SKM-1 (cell line): ENCODE measurements around the gene RAD21L1.
"Not testable (repeated sequence)": the region's sequence is repeated elsewhere in the genome, so short reads cannot be mapped to it uniquely, and the experiment has no call there.

Source experiments
- DNase-seq: peaks from one replicate; lab custom pipeline; 2025; ENCODE audit not compliant: unreplicated experiment; lab: John Stamatoyannopoulos, UW

The RAD21L1 gene

DNA sequence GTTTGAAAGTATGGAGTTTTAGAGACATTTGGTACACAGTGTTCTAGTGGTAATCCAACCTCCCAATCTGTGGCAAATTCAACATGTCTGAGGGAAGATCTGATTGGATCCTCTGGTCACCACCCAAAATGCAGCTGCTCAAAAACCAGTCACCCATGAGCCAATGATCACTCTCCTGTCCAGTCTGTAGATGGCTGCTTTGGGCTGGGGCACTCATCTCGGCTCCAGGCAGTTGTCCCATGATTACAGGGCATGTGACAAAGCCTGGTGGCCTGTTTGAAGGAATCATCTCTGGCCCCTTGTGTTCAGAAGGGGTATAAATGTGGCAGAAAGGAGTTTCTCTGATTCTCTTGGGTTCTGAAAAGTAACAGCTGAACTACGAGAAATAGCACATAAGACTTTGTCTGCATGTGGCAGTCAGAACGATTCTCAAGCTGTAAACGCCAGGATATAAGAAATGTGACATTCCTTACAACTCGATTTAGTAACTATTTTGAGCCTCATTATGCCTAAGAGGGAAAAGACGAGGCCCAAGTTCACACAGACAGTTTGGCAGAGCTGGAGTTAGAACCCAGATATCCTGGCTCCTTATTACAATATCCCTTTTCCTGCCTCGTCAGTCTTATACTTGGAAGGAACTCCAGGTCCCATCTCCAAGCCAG is 26.5 kb upstream of the RAD21L1 start:
- DNase-seq, result no peak

DNA sequence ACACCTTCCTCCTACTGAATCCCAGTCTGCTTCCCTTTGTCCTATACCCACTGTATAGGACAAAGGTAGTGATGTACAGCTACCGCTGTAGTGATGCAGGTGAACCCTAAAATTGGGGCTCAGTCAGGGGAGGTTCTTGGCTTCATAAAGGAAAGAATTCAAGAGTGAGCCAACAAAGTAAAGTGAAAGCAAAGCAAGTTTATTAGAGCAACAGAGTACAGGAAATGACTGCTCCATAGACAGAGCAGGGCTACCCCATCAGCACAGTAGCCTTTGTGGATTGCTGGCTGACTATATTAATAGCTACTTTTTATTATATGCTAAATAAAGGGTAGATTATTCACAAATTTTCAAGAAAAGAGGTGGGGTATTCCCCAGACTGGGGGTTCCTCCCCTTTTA is 25.9 kb upstream of the RAD21L1 start:
- DNase-seq, result no peak

DNA sequence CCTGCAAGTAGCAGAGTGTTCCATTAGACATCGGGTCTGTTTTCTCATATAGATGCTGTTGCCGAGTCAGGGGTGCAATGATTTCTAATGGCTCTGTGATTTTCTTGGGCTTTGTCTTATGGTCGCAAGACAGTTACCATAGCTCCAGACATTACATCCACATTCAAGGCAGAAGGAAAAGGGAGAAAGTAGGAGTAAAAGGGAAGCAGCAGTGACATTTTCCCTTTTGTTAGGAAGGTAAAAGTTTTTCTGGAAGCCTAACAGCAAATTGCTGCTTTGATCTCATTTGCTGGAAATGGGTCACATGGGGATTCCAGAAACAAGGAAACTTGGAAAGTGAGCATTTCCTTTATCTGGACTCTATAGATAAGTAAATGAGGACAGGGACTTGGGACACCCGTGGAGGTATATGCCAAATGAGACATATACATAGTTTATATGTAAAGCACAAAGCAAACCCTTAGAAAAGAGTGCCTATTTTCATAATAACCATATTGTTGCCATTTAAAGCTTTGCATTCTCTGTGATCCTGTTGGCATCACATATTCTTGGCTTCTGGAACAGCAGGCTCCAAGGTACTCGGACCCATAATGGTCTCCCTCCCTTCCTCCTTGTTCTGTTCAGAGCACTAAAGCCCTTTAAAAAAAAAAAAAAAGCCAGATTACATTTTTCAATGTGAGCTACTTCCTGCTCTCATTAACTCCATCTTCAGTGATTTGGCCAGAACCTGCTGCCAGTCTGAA is 22.9 kb upstream of the RAD21L1 start, which contains the start of gene C20orf202:
Gene C20orf202, plus strand, starts transcription at position 693 of the 743 bp plus-strand sequence. CDS start 132 bp downstream, outside the sequence.
- DNase-seq, result no peak

DNA sequence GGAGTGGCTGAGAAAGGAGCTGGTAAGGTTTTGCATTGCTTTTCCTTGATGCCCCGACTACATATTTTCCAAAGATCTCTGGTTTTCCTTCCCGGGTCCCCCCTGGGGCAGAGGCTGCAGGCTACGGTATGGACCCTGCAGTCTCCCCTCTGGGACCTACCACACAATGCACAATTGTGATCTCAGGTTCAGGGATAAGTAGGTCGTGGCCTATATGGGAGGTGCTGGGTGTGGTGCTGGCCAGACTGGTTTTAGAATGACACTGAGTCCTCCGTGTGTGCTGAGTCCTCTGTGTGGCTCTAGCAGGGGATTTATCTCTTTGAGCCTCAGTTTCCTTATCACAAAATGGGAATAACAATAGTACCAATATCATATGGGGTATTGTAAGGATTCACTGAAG is 22.2 kb upstream of the RAD21L1 start:
- no peak for DNase-seq

DNA sequence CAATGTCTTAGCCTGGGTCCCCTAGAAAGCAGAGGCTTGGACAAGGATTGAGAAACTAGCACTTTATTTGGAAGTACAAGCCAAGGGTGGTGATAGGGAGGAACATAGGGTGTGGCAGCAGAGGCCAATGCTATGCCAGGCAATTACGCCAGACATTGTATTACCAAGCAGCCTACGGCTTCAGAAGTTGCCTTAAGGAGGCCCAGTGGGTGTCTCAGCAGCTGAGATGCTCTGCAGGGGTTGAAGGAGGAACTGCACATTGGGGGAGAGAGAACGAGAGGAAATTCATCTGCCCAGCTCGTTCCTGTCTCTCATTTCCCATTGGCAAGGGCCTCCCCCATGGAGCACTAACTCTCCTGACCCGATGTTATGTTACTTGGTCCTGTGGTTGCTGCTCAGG is 21.7 kb upstream of the RAD21L1 start:
- no peak for DNase-seq

DNA sequence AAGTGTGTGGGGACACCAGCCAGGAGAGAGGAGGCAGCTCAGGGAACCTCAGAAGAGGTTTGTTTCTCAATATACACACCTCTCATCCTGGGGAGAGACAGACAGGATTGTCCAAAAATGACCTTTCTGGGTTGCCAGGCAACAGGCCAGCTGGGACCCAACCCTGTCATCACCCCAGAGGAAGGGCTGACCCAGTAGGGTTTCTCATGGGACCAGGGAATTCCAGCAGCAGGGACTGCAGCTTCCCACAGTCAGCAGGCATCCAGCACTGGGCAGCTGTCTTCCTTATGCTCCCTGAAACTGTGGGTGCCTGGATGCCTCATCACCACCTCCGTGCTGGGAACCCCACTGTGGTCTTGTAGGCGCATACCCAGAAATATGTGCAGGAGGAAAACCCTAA is 21.3 kb upstream of the RAD21L1 start:
- no peak for DNase-seq

DNA sequence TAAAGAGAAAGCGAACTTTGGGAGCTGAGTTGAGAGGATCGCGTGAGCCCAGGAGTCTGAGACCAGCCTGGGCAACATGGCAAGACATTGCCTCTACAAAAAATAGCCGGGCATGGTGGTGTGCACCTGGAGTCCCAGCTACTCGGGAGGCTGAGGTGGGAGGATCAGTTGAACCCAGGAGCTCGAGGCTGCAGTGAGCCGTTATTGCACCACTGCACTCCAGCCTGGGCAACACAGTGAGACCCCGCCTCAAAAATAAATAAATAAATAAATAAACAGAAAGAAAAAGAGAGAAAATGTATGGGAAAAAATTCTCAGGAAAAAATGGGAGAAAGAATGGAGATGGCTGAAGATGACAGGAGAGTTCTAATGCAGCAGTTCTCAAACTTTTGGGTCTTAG is 20.0 kb upstream of the RAD21L1 start:
- DNase-seq, result no peak

DNA sequence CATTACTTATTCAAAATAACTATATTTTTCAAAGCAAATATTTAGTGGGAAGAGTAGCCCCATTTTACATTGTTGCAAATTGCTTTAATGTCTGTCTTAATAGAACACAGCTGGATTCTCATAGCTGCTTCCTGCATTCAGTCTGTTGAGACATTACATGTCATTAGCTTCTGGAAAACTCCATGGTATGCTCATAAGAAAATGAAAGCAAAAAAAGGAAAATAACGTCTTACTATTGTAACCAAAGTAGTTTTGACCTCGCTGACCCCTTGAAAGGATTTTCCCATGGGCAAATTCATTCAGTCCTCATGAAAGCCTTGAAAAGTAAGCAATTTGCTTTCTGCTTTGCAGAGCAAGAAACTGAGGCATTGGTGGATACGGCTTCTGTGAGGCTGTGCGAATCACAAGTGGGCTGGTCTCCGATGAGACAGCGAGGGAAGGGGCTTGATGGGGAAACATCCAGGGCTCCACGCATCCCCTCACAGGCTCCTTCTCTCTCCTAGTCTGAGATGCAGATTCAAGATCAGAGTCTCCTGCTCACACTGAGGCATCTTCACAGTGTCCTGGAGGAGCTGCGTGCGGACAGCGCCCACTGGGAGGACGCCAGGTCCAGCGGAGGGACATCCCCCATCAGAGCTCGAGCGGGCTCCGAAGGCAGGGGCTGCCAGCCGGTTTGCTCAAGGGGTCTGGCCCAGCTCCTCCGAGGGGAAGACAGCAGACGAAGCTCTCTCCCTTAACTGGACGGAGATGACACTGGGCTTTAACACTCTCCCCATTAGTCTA is 19.3 kb upstream of the RAD21L1 start:
- no peak for DNase-seq

DNA sequence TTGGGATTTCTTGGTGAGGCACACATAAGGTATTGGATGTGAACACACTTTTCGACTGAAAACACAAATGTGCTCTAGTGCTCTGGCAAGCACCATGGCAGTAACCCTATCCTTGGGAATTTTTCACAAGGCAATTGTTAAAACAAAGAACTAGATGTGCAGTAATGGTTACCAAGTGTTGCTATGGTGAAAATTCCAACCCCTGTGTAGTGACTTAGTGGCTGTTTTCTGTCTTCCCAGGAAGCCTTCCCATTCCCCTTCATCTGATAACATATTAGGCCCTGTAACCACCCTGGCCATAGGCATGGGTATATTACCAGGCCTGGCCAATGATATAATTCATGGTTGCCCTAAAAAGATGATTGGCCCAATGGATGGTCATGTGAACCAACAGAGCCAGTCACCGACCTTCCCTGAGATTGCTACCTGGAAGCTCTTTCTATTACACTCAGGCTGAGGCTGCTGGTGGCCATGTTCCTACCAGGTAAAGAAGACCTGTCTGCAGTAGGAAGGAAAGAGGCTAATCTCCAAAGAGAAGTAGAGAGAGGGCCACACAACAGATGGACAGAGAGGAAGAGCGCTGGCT is 18.5 kb upstream of the RAD21L1 start:
- DNase-seq, result no peak

DNA sequence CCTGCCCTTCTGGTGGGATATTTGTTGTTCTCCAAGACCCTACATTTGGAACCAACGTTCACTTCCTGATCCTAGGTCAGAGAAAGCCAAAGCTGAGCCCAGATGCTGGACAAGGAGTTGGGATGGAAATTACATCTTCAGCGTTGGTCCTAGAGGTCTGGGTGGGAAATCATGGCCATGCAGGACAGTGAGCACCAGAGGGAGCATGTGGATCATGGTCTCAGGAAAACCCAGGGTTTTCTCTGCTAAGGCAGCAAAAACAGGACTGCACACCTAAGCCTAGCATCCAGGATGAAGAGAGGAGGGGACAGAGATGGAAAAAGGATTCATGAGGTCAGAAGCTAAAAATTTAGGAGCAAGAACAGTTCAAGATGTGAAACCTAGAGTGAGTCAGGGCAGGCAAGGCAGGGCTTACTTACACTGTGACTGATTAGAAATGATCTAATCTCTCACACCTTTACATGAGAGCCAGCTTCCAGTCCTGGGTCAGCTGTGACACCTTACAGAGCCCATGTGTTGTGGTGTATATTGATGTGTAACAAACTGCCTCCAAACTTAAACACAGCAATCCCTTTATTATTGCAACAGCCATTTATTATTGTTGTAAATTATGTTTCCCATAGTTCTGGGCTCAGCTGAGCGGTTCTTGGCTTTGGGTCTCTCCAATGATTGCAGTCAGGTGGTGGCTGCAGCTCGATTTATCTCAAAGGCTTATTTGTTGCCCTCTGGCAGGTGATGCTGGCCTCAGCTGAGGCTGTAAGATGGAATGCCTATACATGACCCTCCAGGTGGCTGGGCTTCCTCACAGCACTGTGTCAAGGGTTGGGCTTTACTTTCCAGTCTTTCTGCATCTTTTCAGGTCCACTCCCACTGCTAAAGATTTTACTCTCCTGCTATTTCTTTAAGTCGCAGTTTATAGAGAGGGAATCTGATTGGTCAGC is 16.1 kb upstream of the RAD21L1 start:
- no peak for DNase-seq

DNA sequence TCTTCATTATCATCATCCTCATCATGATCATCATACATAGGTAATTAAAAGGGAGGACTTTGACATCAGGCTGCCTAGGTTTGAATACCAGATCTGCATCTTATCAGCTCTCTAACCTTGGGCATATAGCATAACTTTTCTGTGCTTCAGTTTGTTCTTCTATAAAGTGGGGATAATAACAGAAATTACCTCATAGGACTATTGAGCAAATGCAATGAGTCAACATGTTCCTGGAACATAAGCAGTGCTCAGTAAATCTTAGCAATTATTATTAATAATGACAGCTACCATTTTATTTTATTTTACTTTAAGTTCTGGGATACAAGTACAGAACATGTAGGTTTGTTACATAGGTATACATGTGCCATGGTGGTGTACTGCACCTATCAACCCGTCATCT is 15.3 kb upstream of the RAD21L1 start:
- DNase-seq, result no peak

DNA sequence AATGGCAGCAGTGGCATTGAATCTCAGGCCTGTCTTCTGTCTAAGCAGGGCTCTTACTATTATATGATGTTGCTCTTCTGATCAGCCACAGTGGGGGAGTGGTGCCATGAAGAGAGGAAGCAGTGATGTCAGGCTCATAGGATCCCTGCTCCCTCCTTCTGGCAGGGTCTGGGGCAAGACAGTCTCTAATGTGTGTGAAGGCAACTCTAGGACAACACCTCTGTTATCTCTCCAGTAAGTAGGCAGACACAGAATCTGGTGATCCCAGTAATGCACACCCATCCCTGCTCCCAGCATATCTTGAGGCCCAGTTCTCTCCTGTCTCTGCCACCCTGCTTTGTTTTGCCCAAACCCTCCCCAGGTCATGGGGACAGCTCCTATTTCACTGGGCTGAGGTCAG is 13.8 kb upstream of the RAD21L1 start:
- DNase-seq, result no peak

DNA sequence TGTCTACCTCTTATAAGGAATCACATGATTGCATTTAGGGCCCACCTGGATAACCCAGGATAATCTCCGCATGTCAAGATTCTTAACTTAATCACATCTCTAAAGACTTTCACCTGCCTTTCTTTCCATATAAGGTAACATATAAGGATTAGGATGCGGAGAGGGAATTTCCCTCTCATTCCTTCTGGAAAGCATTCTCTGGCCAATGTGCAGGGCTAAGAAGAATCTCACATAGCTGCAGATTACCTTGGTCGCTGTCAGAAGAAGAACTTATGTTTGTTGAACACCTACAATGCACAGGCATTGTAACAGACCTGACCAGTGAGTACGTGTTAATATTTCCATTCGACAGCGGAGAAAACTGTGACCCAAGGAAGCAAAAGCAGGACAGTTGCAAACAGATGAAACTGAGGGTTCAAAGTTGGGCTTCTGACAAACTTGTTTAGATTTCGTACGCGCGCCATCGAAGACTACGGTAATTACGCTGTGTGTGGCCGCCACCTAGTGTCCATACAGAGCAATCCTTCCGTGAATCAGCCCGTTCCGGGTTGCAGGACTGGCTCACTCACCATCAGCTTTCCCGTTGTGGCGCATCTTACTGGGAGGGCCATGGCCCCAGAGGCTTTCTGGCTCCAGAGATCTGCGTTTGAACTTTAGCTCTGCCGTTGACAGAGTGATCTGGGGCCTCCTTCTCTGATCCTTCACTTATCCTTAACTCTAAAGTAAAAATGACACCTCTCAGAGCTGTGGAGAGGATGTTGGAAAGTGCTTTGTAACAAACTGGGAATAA is 13.0 kb upstream of the RAD21L1 start:
- peak; percentile 34 for DNase-seq

DNA sequence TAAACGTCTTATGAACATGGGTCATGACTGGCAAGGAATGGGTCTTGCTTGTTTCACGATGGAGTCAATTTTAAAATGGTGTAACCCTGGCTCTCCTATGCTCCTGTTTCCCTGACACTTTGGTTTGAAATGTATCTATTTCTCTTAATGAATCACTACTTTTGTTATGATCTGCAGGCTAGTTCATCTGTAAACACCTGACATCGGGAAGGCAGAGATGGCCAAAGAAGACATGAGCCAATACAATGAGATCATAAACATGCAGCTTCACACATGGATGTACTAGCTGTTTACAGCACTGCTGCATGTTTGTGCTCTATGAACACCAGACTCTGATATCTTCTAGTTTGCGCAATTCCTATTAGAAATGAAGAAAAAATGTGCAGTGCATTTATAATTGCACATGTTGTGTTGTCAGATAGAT is 11.0 kb upstream of the RAD21L1 start:
- no peak for DNase-seq

DNA sequence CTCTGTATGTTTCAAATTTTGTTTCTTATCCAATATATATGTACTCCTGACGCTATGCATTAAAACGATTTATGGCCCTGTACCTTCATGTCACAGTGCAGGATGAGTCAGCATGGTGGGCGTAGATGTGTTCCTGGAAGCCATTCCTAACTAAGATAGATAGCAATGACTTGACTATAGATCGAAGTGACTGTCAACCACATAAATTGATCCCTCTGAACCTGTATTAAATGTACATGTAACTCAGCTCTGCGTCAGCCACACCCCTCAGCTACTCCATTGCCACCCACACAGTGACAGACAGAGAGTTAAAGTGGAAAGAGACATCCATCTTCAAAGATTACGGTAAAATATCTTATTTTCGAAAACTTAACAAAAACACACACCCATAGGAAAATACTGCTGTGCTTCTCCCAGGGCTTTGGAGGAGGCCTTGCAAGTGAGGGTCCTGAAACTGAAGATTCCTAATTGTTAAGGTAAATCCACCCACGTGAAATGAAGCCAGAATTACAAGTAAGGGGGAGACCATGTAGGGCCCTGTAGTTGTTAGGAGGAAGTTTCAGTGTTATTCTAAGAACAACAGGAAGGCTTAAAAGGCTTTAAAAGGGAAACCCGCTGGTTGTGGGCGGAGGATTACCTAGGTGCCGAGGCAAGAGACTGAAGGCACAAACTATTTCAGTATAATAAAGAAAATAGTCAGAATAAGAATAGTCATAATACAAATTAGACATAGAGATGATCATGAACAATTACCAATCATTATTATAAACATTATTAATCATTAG is 10.3 kb upstream of the RAD21L1 start:
- DNase-seq, result no peak

DNA sequence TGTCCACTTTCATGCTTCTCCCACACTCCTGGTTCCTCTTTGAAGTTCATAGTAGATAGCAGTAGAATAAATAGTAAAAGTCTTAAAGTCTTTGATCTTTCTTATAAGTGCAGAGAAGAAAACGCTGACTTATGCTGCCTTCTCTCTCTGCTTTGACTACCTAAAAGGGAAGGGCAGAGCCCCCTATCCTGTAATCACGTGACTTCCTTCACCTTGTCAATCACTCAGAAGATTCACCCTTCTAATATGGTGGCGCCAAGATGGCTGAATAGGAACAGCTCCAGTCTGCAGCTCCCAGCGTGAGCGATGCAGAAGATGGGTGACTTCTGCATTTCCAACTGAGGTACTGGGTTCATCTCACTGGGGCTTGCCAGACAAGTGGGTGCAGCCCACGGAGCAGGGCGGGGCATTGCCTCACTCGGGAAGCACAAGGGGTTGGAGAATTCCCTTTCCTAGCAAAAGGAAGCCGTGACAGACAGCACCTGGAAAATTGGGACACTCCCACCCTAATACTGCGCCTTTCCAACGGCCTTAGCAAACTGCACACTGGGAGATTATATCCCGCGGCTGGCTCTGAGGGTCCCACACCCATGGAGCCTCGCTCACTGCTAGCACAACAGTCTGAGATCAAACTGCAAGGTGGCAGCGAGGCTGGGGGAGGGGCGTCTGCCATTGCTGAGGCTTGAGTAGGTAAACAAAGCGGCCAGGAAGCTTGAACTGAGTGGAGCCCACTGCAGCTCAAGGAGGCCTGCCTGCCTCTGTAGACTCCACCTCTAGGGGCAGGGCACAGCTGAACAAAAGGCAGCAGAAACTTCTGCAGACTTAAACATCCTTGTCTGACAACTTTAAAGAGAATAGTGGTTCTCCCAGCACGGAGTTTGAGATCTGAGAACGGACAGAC is 9.1 kb upstream of the RAD21L1 start:
- not testable (repeated sequence) for DNase-seq

DNA sequence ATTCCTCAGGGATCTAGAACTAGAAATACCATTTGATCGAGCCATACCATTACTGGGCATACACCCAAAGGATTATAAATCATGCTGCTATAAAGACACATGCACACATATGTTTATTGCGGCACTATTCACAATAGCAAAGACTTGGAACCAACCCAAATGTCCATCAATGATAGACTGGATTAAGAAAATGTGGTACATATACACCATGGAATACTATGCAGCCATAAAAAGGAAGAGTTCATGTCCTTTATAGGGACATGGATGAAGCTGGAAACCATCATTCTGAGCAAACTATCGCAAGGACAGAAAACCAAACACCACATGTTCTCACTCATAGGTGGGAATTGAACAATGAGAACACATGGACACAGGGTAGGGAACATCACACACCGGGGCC is 3.1 kb upstream of the RAD21L1 start:
- DNase-seq, result not testable (repeated sequence)
